Measurements from ENCODE around the gene RMI2. TPM values are rescaled to one million over a fixed set of nuclear protein-coding genes. Genes with fewer than 3 reads are reported as not detected.

Gene RMI2
- polyA plus RNA-seq, 2 of the 4 experiments (the other 2 are of a cell fraction) = 24.2 to 26.9 TPM

GRCh38 chr16:11395008-11395948, 50.0 kb downstream of the RMI2 start:
- no peak overlapping the region for H3K27ac ChIP-seq
- FAIRE-seq = no peak
- H3K4me3 ChIP-seq = no peak overlapping the region
- no peak overlapping the region for H3K4me2 ChIP-seq
- WGBS (ENCODE audit: missing lambda C conversion rate) = 50% methylated on average over 22 of the region's 22 CpGs
- no peaks in the 10 kb centered on the region for H3K9me3 ChIP-seq
- DNase-seq (ENCODE audit: low read depth in 1 of 2, low spot score in 1 of 2) = no peak
- POLR2A ChIA-PET = no interaction called here
- H3K4me1 ChIP-seq = peaks cover 4% of the 10 kb centered on the region; the same call in 2 of the 3 replicates
- TF ChIP-seq, protein P1, sequence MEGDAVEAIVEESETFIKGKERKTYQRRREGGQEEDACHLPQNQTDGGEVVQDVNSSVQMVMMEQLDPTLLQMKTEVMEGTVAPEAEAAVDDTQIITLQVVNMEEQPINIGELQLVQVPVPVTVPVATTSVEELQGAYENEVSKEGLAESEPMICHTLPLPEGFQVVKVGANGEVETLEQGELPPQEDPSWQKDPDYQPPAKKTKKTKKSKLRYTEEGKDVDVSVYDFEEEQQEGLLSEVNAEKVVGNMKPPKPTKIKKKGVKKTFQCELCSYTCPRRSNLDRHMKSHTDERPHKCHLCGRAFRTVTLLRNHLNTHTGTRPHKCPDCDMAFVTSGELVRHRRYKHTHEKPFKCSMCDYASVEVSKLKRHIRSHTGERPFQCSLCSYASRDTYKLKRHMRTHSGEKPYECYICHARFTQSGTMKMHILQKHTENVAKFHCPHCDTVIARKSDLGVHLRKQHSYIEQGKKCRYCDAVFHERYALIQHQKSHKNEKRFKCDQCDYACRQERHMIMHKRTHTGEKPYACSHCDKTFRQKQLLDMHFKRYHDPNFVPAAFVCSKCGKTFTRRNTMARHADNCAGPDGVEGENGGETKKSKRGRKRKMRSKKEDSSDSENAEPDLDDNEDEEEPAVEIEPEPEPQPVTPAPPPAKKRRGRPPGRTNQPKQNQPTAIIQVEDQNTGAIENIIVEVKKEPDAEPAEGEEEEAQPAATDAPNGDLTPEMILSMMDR (IDR thresholded peaks at IDR 0.05) = peak; percentile 9; the same call in 1 of the 3 replicates
- TF ChIP-seq, protein P2, sequence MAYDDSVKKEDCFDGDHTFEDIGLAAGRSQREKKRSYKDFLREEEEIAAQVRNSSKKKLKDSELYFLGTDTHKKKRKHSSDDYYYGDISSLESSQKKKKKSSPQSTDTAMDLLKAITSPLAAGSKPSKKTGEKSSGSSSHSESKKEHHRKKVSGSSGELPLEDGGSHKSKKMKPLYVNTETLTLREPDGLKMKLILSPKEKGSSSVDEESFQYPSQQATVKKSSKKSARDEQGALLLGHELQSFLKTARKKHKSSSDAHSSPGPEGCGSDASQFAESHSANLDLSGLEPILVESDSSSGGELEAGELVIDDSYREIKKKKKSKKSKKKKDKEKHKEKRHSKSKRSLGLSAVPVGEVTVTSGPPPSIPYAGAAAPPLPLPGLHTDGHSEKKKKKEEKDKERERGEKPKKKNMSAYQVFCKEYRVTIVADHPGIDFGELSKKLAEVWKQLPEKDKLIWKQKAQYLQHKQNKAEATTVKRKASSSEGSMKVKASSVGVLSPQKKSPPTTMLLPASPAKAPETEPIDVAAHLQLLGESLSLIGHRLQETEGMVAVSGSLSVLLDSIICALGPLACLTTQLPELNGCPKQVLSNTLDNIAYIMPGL (CRISPR knock-in tag; IDR thresholded peaks at IDR 0.05; ENCODE audit: borderline replicate concordance) = no peak
- no peak for TF ChIP-seq NFE2L2 (conservative IDR thresholded peaks at IDR 0.05; ENCODE audit: low read length)
- CTCF ChIA-PET = interaction anchor here (0.6 to 21.2 kb wide), 93 partner anchors 4 to 672 kb away, joined by 3 to 344 read pairs (median 5); partner anchors contain the start of genes TXNDC11 and ZC3H7A
- peak; percentile 22 to 44; a peak in 4 of 6 replicates for ATAC-seq

DNA sequence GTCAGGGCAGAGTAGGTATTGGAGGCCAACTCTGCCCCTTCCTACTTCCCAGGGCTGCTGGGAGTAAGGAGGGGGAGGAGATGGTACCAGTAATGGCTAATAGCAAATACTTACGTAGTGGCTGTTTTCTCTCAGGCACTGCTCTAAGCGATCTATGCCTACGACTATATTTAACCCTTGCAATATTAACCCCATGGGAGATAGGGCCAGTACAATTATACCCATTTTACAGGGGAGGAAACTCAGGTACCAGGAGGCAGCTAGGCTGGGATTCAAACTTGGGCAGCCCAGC, 50.6 kb downstream of the RMI2 start:
- Histone ChIP-seq H3K4me1 (peaks cover 4% of the 10 kb centered on the region; the same call in 2 of the 3 replicates), H3K9me3 (no peaks in the 10 kb centered on the region), H3K27ac (no peak overlapping the region; a peak in 2 of 6 replicates), H3K4me2 (0 out of 3 replicates have a peak overlapping the region, but pooled peaks have one; percentile 28), H3K4me3 (no peak overlapping the region)
- ChIA-PET CTCF (interaction anchor here (0.6 to 21.2 kb wide), 96 partner anchors 5 to 672 kb away, joined by 3 to 344 read pairs (median 5); partner anchors contain the start of genes TXNDC11 and ZC3H7A), POLR2A (no interaction called here)
- WGBS (ENCODE audit: missing lambda C conversion rate) = 0% methylated on average over 3 of the region's 3 CpGs
- TF ChIP-seq POLR2A (IDR thresholded peaks at IDR 0.05; ENCODE audit: low read length) (no peak), NR3C1 (IDR thresholded peaks at IDR 0.05) (no peak), BCL3 (IDR thresholded peaks at IDR 0.05) (no peak), CBX2 (IDR thresholded peaks at IDR 0.05; ENCODE audit: borderline replicate concordance, low read depth) (no peak), EHMT2 (IDR thresholded peaks at IDR 0.05; ENCODE audit: low read depth) (no peak), MAFK (IDR thresholded peaks at IDR 0.05; ENCODE audit: partially characterized antibody) (no peak), BHLHE40 (IDR thresholded peaks at IDR 0.05; ENCODE audit: low read depth, low read length) (no peak), ZFP36 (IDR thresholded peaks at IDR 0.05; ENCODE audit: borderline replicate concordance, partially characterized antibody) (no peak), FOXS1 (CRISPR knock-in tag; IDR thresholded peaks at IDR 0.05) (no peak), HEYL (CRISPR knock-in tag; IDR thresholded peaks at IDR 0.05) (no peak)
- TF ChIP-seq, protein P3, sequence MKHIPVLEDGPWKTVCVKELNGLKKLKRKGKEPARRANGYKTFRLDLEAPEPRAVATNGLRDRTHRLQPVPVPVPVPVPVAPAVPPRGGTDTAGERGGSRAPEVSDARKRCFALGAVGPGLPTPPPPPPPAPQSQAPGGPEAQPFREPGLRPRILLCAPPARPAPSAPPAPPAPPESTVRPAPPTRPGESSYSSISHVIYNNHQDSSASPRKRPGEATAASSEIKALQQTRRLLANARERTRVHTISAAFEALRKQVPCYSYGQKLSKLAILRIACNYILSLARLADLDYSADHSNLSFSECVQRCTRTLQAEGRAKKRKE (CRISPR knock-in tag; IDR thresholded peaks at IDR 0.05; ENCODE audit: low read depth) = no peak
- TF ChIP-seq, protein P4, sequence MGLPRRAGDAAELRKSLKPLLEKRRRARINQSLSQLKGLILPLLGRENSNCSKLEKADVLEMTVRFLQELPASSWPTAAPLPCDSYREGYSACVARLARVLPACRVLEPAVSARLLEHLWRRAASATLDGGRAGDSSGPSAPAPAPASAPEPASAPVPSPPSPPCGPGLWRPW (IDR thresholded peaks at IDR 0.05) = no peak
- TF ChIP-seq, protein P1 (IDR thresholded peaks at IDR 0.05) = no peak
- TF ChIP-seq, protein P5, sequence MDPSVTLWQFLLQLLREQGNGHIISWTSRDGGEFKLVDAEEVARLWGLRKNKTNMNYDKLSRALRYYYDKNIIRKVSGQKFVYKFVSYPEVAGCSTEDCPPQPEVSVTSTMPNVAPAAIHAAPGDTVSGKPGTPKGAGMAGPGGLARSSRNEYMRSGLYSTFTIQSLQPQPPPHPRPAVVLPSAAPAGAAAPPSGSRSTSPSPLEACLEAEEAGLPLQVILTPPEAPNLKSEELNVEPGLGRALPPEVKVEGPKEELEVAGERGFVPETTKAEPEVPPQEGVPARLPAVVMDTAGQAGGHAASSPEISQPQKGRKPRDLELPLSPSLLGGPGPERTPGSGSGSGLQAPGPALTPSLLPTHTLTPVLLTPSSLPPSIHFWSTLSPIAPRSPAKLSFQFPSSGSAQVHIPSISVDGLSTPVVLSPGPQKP (IDR thresholded peaks at IDR 0.05; ENCODE audit: low read depth, low read length) = no peak
- peak in 1 of 2 experiments; percentile 5; a peak in 3 of 6 replicates for ATAC-seq
- DNase-seq (ENCODE audit: low read depth in 1 of 2, low spot score in 1 of 2) = no peak
- FAIRE-seq = no peak
